ENCODE results near the gene MCC. TPM values are rescaled to one million over a fixed set of nuclear protein-coding genes. Genes with fewer than 3 reads are reported as not detected.

The MCC gene
- total and polyA plus RNA-seq, 2 experiments from 2014 or later, result 3.4 to 8.8 TPM

DNA sequence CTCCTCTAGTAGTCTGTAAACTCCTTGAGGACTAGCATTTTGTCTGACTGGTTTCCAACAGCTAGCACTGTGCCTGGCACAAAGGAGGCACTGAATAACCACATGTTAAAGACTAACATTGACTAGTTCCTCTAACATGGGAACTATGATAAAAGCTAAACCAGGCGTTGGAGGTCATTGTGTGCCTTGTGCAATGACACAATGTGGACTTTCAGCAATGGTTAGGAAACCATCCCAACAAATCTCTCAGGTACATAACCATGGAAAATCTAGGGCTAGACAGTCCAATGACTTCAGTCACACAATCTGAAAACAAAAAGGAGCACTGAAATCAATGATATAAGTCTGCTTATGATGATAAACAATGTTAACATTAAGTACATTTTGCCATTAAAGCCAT, 311.0 kb downstream of the MCC start:
- Histone ChIP-seq H3K27me3 (replicated peaks; ENCODE audit: insufficient read depth) (no peaks in the 10 kb centered on the region; the same call in 1 of the 2 replicates), H4K20me1 (ENCODE audit: insufficient read depth) (no peaks in the 10 kb centered on the region), H2AFZ (no peak overlapping the region), H3K9ac (no peak overlapping the region), H3K4me2 (ENCODE audit: unreplicated experiment) (no peak overlapping the region), H3K36me3 (ENCODE audit: low read depth) (no peaks in the 10 kb centered on the region), H3K9me3 (ENCODE audit: low read depth) (no peaks in the 10 kb centered on the region), H3K4me3 (no peak overlapping the region), H3F3A (ENCODE audit: insufficient read depth) (no peaks in the 10 kb centered on the region), H3K9me2 (ENCODE audit: insufficient read depth) (no peaks in the 10 kb centered on the region; the same call in 1 of the 2 replicates), H3K79me2 (ENCODE audit: insufficient read depth) (no peaks in the 10 kb centered on the region), H3K4me1 (ENCODE audit: insufficient read depth) (no peaks in the 10 kb centered on the region), H3K27ac (no peak overlapping the region)
- DNase-seq, result no peak
- TF ChIP-seq EZH2phosphoT487 (IDR thresholded peaks at IDR 0.05; ENCODE audit: insufficient read depth, low read depth) (no peak), EZH2 (IDR thresholded peaks at IDR 0.05; ENCODE audit: insufficient read depth, poor library complexity, severe bottlenecking) (no peak)
- WGBS, 2 experiments (ENCODE audit: low coverage in 1 of 2, low lambda C conversion rate in 2 of 2, missing lambda C conversion rate in 2 of 2), result 89 to 95% methylated on average over 1 of the region's 1 CpG
- in situ Hi-C loops (cut with MboI), result no loop called here

DNA sequence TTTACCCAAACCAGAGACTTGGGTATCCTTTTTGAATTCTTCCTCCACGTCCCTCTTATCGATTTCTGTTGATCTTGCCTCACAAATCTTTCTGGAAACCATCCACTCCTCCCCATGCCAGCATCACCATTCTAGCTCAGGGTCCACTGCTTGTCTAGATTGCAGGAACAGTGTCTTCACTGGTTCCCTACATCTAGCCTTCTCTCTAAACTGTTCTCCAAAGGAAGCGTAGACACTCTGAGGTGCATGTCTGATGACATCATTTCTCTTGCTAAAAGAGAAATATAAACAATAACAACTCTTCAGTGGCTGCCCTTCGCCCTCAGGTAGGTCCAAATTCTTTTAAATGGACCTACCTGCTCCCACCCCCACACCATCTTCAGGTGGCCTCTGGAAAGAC, 311.5 kb downstream of the MCC start:
- 94 to 96% methylated on average over 4 of the region's 4 CpGs for WGBS, 2 experiments (ENCODE audit: low coverage in 1 of 2, low lambda C conversion rate in 2 of 2, missing lambda C conversion rate in 2 of 2)
- Histone ChIP-seq H3F3A (ENCODE audit: insufficient read depth) (no peaks in the 10 kb centered on the region), H3K9me3 (ENCODE audit: low read depth) (no peaks in the 10 kb centered on the region), H3K9ac (no peak overlapping the region), H3K27ac (no peak overlapping the region), H3K4me1 (ENCODE audit: insufficient read depth) (no peaks in the 10 kb centered on the region), H3K4me3 (no peak overlapping the region), H3K36me3 (ENCODE audit: low read depth) (no peaks in the 10 kb centered on the region), H3K9me2 (ENCODE audit: insufficient read depth) (no peaks in the 10 kb centered on the region; the same call in 1 of the 2 replicates), H2AFZ (no peak overlapping the region), H3K4me2 (ENCODE audit: unreplicated experiment) (no peak overlapping the region), H4K20me1 (ENCODE audit: insufficient read depth) (no peaks in the 10 kb centered on the region), H3K79me2 (ENCODE audit: insufficient read depth) (no peaks in the 10 kb centered on the region), H3K27me3 (replicated peaks; ENCODE audit: insufficient read depth) (no peaks in the 10 kb centered on the region; the same call in 1 of the 2 replicates)
- in situ Hi-C loops (cut with MboI), result no loop called here
- TF ChIP-seq EZH2 (IDR thresholded peaks at IDR 0.05; ENCODE audit: insufficient read depth, poor library complexity, severe bottlenecking) (no peak), EZH2phosphoT487 (IDR thresholded peaks at IDR 0.05; ENCODE audit: insufficient read depth, low read depth) (no peak)
- no peak for DNase-seq

DNA sequence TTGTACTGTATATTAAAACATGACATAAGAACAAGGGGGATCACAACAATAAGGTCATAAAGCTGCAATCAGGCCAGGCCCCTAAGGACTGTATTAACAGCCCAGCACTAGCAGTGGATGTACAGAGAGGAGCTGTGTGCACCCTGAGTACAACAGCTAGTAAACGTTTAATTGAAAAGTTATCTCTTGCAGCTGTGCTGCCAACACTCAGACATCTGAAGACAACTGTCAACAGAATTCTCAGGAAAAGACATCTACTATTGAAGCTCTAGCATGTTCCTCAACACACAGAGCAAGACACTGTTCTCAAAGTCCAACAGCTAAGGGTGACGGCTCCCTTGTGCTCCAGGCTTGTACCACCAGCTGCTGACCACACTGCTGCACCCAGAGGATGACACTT, 312.1 kb downstream of the MCC start:
- in situ Hi-C loops (cut with MboI), result no loop called here
- Histone ChIP-seq H3K9me3 (ENCODE audit: low read depth) (no peaks in the 10 kb centered on the region), H3K27ac (no peak overlapping the region), H3K36me3 (ENCODE audit: low read depth) (no peaks in the 10 kb centered on the region), H3K79me2 (ENCODE audit: insufficient read depth) (no peaks in the 10 kb centered on the region), H3K27me3 (replicated peaks; ENCODE audit: insufficient read depth) (no peaks in the 10 kb centered on the region; the same call in 1 of the 2 replicates), H3K4me3 (no peak overlapping the region), H3K9me2 (ENCODE audit: insufficient read depth) (no peaks in the 10 kb centered on the region; the same call in 1 of the 2 replicates), H4K20me1 (ENCODE audit: insufficient read depth) (no peaks in the 10 kb centered on the region), H3K4me2 (ENCODE audit: unreplicated experiment) (no peak overlapping the region), H3F3A (ENCODE audit: insufficient read depth) (no peaks in the 10 kb centered on the region), H3K9ac (no peak overlapping the region), H2AFZ (no peak overlapping the region), H3K4me1 (ENCODE audit: insufficient read depth) (no peaks in the 10 kb centered on the region)
- DNase-seq, result no peak
- TF ChIP-seq EZH2 (IDR thresholded peaks at IDR 0.05; ENCODE audit: insufficient read depth, poor library complexity, severe bottlenecking), result no peak
- no peak for TF ChIP-seq EZH2phosphoT487 (IDR thresholded peaks at IDR 0.05; ENCODE audit: insufficient read depth, low read depth)
- 60 to 70% methylated on average over 2 of the region's 2 CpGs for WGBS, 2 experiments (ENCODE audit: low coverage in 1 of 2, low lambda C conversion rate in 2 of 2, missing lambda C conversion rate in 2 of 2)

DNA sequence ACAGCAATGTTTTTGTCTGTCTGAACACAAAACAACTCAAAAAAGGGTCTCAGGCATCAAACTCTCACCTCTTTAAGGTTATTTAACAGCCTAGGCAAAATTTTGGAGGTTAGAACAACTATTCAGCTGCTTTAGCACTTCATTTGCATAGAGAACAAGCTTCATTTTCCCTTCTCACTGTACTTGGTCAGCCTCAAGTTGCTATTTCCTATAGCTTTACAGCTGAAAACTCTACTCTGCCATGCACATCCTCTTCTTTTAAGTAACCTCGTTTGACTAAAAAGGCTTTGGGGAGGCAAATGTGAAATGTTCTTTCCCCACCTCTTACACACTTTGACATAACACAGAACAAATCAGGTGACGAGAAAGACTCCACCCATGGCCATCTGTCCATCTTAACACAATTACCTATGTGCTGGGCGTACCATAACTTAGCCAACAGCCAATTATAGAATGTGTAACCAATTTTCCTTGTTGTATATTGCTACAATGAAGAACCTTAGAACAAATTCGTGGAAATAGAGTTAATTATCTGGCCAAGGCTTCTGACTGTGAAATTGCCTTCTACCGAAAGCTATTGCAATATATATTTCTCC, 315.9 kb downstream of the MCC start:
- in situ Hi-C loops (cut with MboI), result no loop called here
- Histone ChIP-seq H3F3A (ENCODE audit: insufficient read depth) (peaks cover 10% of the 10 kb centered on the region), H3K4me1 (ENCODE audit: insufficient read depth) (peaks cover 4% of the 10 kb centered on the region), H3K36me3 (ENCODE audit: low read depth) (no peaks in the 10 kb centered on the region), H3K9ac (no peak overlapping the region), H3K27me3 (replicated peaks; ENCODE audit: insufficient read depth) (no peaks in the 10 kb centered on the region), H3K79me2 (ENCODE audit: insufficient read depth) (no peaks in the 10 kb centered on the region), H3K9me3 (ENCODE audit: low read depth) (no peaks in the 10 kb centered on the region), H3K27ac (no peak overlapping the region), H3K4me2 (ENCODE audit: unreplicated experiment) (no peak overlapping the region), H2AFZ (no peak overlapping the region), H4K20me1 (ENCODE audit: insufficient read depth) (no peaks in the 10 kb centered on the region), H3K9me2 (ENCODE audit: insufficient read depth) (no peaks in the 10 kb centered on the region), H3K4me3 (no peak overlapping the region)
- 75 to 82% methylated on average over 5 of the region's 5 CpGs for WGBS, 2 experiments (ENCODE audit: low coverage in 1 of 2, low lambda C conversion rate in 2 of 2, missing lambda C conversion rate in 2 of 2)
- TF ChIP-seq EZH2 (IDR thresholded peaks at IDR 0.05; ENCODE audit: insufficient read depth, poor library complexity, severe bottlenecking) (no peak), EZH2phosphoT487 (IDR thresholded peaks at IDR 0.05; ENCODE audit: insufficient read depth, low read depth) (no peak)
- no peak for DNase-seq
